Ishikawa (cell line): Measurements from ENCODE around the gene ALDH1L1.

Source experiments
- CREB1 ChIP-seq: IDR thresholded peaks from 2 replicates; pipeline ENCODE4 v1.6.1; 2012; ENCODE audit warnings: low read depth
- FOXM1 ChIP-seq: IDR thresholded peaks from 2 replicates; pipeline ENCODE4 v1.6.1; 2012; ENCODE audit warnings: low read depth, borderline replicate concordance
- NFIC ChIP-seq: IDR thresholded peaks from 2 replicates; pipeline ENCODE4 v1.6.1; 2012
- RAD21 ChIP-seq: IDR thresholded peaks from 2 replicates; pipeline ENCODE4 v1.6.1; 2012; ENCODE audit warnings: low read depth
- ZBTB7A ChIP-seq: IDR thresholded peaks from 2 replicates; pipeline ENCODE4 v1.6.1; 2012; ENCODE audit warnings: low read depth
- TF ChIP-seq, protein P1 (sequence below): IDR thresholded peaks from 2 replicates; pipeline ENCODE4 v1.6.1; 2012; ENCODE audit warnings: low read depth, mild to moderate bottlenecking

DNA sequence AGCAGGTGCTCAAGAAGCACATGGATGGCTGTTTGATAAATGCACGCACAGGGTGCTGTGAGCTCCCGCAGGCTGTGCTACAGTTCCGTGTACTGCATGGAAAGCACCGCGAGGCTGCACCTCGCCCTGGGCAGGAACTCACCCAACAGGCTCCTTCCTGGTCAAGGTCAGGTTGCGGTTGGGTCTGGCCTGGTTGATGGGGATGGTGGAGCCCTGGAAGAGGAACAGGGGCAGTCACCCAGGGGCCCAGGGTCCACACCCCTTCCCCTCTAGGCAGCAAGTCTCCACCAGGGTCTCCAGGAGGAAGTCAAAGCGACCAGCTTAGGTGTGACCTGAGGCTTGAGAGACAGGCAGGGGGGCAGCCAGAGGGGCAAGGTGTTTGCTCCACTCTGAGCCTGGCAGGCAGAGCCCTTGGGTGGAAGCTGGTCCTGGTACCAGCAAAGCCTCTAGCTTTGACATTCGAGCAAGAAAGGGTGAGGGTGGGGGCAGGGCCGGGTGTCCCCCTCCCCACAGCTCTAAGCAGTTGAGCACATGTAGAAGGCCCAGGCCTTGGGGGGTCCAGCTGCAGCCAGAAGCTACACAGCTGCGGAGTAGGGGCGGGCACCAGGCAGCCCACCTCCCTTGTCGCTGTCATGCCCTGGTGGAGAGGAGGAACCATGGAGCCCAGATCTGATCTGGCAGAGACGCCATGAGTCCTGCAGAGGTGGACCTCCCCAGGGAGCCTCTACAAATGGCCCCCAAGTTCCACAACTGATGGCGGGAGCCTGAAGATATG, 50.1 kb downstream of the ALDH1L1 start:
- TF ChIP-seq NFIC (no peak), RAD21 (no peak), FOXM1 (no peak), CREB1 (no peak), ZBTB7A (no peak)
- TF ChIP-seq, protein P1, sequence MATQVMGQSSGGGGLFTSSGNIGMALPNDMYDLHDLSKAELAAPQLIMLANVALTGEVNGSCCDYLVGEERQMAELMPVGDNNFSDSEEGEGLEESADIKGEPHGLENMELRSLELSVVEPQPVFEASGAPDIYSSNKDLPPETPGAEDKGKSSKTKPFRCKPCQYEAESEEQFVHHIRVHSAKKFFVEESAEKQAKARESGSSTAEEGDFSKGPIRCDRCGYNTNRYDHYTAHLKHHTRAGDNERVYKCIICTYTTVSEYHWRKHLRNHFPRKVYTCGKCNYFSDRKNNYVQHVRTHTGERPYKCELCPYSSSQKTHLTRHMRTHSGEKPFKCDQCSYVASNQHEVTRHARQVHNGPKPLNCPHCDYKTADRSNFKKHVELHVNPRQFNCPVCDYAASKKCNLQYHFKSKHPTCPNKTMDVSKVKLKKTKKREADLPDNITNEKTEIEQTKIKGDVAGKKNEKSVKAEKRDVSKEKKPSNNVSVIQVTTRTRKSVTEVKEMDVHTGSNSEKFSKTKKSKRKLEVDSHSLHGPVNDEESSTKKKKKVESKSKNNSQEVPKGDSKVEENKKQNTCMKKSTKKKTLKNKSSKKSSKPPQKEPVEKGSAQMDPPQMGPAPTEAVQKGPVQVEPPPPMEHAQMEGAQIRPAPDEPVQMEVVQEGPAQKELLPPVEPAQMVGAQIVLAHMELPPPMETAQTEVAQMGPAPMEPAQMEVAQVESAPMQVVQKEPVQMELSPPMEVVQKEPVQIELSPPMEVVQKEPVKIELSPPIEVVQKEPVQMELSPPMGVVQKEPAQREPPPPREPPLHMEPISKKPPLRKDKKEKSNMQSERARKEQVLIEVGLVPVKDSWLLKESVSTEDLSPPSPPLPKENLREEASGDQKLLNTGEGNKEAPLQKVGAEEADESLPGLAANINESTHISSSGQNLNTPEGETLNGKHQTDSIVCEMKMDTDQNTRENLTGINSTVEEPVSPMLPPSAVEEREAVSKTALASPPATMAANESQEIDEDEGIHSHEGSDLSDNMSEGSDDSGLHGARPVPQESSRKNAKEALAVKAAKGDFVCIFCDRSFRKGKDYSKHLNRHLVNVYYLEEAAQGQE: no peak
